ENCODE measurements around the gene SCYL2.
"Not testable (repeated sequence)": the region's sequence is repeated elsewhere in the genome, so short reads cannot be mapped to it uniquely, and the experiment has no call there.

SCYL2 gene

DNA sequence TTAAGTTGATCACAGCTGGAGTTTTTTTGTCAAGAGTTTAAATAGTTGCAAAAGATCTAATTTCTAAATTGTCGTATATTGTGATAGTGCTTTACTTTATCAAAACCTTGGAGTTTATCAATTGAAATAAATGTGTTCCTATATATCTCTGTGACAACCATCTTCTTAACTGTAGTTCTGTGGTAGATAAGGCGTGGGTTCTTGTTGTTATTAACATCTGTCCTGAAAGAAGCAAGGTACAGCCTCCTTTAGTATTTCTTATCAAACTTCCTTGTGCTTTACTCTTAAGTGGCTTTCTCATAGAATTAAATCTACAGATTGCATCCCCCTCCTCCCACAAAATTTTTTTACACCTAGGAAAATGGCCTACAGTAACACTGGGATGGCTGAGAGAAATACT is 7.3 kb downstream of the SCYL2 start:
- H3K4me3 ChIP-seq (ENCODE audit: low read depth, low read length), result no peak overlapping the region
- TF ChIP-seq, protein P1, sequence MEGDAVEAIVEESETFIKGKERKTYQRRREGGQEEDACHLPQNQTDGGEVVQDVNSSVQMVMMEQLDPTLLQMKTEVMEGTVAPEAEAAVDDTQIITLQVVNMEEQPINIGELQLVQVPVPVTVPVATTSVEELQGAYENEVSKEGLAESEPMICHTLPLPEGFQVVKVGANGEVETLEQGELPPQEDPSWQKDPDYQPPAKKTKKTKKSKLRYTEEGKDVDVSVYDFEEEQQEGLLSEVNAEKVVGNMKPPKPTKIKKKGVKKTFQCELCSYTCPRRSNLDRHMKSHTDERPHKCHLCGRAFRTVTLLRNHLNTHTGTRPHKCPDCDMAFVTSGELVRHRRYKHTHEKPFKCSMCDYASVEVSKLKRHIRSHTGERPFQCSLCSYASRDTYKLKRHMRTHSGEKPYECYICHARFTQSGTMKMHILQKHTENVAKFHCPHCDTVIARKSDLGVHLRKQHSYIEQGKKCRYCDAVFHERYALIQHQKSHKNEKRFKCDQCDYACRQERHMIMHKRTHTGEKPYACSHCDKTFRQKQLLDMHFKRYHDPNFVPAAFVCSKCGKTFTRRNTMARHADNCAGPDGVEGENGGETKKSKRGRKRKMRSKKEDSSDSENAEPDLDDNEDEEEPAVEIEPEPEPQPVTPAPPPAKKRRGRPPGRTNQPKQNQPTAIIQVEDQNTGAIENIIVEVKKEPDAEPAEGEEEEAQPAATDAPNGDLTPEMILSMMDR (IDR thresholded peaks at IDR 0.05; ENCODE audit: low read depth, low read length, missing control alignments), result no peak
- DNase-seq (ENCODE audit: low read depth), result no peak
- in situ Hi-C loops (cut with HindIII; ENCODE audit: low sequenced_read_pairs), result no loop called here

DNA sequence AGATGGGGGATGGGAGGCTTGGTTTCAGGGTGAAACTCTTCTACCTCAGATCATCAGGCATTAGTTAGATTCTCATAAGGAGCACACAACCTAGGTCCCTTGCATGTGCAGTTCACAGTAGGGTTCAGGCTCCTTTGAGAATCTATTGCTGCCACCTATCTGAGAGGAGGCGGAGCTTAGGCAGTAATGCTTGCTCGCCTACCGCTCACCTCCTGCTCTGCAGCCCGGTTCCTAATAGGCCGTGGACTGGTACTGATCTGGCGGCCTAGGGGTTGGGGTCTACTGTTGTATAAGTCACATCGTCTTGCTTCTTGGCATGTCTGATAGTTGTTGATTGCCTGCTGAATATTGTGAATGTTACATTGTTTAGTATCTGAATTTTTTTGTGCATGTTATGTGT is 12.2 kb downstream of the SCYL2 start:
- no peak for DNase-seq (ENCODE audit: low read depth)
- in situ Hi-C loops (cut with HindIII; ENCODE audit: low sequenced_read_pairs), result no loop called here
- H3K4me3 ChIP-seq (ENCODE audit: low read depth, low read length), result no peak overlapping the region
- TF ChIP-seq, protein P1 (IDR thresholded peaks at IDR 0.05; ENCODE audit: low read depth, low read length, missing control alignments), result no peak

DNA sequence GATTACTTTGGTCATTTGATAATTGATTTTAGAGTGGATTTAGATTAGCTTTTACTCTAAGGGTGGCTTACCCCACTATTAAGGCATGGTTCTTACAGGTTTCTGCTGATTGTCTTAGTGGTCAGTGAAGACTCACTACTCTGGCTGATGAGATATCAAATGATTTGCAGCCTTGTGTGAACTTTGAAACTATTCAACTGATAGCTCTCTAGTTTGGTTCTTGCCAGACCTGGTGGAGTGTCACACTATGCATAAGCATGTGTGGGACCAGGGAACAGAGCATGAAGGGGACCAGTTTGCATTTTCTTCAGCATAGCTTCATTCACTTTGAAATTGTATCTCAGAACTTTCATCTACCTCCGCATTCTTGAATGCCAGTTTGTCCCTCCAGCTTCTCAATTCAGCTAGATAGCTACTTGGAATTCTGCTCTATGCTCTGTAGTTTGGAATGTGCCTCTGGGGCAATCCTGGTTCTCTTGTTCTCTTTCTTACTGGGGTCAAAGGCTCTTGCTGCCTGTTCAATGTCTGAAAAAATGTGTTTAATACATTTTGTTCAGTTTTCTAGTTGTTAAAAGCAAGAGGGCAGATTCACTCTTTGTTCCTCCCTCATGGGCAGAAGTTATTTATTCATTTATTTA is 12.7 kb downstream of the SCYL2 start:
- DNase-seq (ENCODE audit: low read depth), result no peak
- H3K4me3 ChIP-seq (ENCODE audit: low read depth, low read length), result no peak overlapping the region
- in situ Hi-C loops (cut with HindIII; ENCODE audit: low sequenced_read_pairs), result no loop called here
- TF ChIP-seq, protein P1 (IDR thresholded peaks at IDR 0.05; ENCODE audit: low read depth, low read length, missing control alignments), result no peak

DNA sequence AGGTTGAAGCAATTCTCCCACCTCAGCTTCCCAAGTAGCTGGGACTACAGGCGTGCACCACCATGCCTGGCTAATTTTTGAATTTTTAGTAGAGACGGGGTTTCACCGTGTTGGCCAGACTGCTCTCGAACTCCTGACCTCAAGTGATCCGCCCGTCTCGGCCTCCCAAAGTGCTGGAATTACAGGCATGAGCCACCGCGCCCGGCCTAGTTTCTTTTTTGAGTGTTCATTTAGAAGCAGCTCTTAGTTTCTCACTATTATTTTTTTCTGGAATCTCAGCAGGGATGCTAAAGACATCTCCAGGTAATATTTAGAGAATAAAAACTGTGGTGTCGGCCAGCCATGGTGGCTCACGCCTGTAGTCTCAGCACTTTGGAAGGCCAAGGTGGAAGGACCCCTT is 17.6 kb downstream of the SCYL2 start:
- in situ Hi-C loops (cut with HindIII; ENCODE audit: low sequenced_read_pairs); H3K4me3 ChIP-seq (ENCODE audit: low read depth, low read length); DNase-seq (ENCODE audit: low read depth): not testable (repeated sequence)

DNA sequence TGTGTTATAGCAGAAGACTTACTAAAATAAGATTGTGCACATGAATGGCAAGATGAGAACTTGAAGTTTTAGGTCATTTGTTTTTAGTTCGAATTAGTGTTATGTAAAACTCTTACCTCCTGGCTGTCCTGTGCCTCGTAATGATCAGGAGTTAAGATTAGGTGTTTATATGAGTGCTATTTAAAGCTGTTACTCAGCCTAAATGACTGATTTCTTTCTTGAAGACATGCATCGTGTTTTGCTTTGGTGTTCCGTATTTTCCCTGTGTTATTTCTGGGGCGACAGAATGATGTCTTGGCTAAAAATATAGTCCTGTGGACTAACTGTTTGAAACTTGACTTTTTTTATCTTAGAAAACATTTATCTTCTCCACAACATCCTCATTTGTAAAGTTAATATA is 22.1 kb downstream of the SCYL2 start:
- TF ChIP-seq, protein P1 (IDR thresholded peaks at IDR 0.05; ENCODE audit: low read depth, low read length, missing control alignments), result no peak
- DNase-seq (ENCODE audit: low read depth), result no peak
- no peak overlapping the region for H3K4me3 ChIP-seq (ENCODE audit: low read depth, low read length)
- in situ Hi-C loops (cut with HindIII; ENCODE audit: low sequenced_read_pairs), result no loop called here

DNA sequence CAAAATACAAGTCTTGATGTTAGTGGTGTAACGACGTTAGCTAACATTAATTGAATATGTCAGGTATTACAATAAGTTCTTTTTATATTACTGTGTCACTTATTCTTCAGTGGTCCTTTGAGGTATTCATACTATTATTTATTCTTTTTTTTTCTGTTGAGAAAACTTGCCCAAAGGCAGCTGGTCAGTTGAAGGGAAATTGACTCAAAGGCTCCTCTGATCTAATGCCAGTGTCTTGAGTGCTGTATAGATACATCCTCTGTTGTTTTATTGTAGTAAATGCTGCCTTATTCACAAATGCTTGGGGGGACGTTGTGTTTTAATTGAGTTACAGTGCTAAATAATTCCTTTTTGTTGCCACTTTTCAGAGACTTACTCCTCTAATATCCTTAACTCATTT is 23.0 kb downstream of the SCYL2 start:
- in situ Hi-C loops (cut with HindIII; ENCODE audit: low sequenced_read_pairs), result no loop called here
- H3K4me3 ChIP-seq (ENCODE audit: low read depth, low read length), result no peak overlapping the region
- TF ChIP-seq, protein P1 (IDR thresholded peaks at IDR 0.05; ENCODE audit: low read depth, low read length, missing control alignments), result no peak
- no peak for DNase-seq (ENCODE audit: low read depth)

DNA sequence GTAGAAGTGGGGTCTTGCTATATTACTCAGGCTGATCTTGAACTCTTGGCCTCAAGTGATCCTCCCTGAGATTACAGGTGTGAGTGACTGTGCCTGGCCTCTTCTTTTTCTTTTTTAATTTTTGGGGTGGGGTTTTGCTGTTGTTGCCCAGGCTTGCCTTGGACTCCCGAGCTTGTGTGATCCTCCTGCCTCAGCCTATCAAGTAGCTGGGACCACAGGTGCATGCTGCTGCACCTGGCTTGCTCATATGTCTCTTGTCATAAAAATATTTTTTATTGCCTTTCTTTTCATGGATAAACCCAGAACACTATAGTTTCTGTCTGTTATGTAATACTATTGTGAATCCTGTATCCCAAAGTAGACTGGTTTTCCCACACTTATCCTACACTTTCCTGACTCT is 26.0 kb downstream of the SCYL2 start:
- in situ Hi-C loops (cut with HindIII; ENCODE audit: low sequenced_read_pairs), result no loop called here
- TF ChIP-seq, protein P1 (IDR thresholded peaks at IDR 0.05; ENCODE audit: low read depth, low read length, missing control alignments), result no peak
- no peak overlapping the region for H3K4me3 ChIP-seq (ENCODE audit: low read depth, low read length)
- DNase-seq (ENCODE audit: low read depth), result no peak

DNA sequence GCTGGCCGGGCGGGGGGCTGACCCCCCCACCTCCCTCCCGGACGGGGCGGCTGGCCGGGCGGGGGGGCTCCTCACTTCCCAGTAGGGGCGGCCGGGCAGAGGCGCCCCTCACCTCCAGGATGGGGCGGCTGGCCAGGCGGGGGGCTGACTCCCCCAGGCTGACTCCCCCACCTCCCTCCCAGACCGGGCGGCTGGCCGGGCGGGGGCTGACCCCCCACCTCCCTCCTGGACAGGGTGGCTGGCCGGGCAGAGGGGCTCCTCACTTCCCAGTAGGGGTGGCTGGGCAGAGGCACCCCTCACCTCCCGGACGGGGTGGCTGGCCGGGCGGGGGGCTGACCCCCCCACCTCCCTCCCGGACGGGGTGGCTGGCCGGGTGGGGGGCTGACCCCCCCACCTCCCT is 27.4 kb downstream of the SCYL2 start:
- H3K4me3 ChIP-seq (ENCODE audit: low read depth, low read length); DNase-seq (ENCODE audit: low read depth); in situ Hi-C loops (cut with HindIII; ENCODE audit: low sequenced_read_pairs): not testable (repeated sequence)

All from astrocyte of the cerebellum (primary cell).